HG03135 (cell line): ENCODE results near the gene ARHGAP25.
"Not testable (repeated sequence)": the region's sequence is repeated elsewhere in the genome, so short reads cannot be mapped to it uniquely, and the experiment has no call there.

Experiments
- ATAC-seq: cut with Tn5 transposase; IDR thresholded peaks from one replicate; pipeline ENCODE4 v1.9.1; 2021; ENCODE audit warnings: mild to moderate bottlenecking, moderate library complexity; ENCODE audit not compliant: unreplicated experiment

The ARHGAP25 gene

DNA sequence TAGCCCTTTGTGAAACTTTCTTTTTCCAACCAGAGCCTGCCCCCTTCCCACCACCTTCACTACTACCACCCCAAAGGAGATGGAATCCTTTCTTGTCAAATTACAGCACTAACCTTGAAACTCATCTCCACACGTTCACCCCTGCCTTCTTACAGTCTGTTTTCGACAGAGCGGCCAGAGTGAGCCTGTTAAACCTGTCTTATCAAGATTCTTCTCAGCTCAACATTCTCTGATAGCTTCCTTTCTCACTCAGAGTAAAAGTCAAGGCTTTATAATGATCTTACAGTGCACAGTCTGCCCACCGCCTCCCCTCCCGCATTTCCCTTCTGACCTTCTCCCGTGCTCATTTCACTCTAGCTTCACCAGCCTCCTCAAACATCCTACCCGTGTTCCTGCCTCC is 56.0 kb downstream of the ARHGAP25 start:
- ATAC-seq: no peak

DNA sequence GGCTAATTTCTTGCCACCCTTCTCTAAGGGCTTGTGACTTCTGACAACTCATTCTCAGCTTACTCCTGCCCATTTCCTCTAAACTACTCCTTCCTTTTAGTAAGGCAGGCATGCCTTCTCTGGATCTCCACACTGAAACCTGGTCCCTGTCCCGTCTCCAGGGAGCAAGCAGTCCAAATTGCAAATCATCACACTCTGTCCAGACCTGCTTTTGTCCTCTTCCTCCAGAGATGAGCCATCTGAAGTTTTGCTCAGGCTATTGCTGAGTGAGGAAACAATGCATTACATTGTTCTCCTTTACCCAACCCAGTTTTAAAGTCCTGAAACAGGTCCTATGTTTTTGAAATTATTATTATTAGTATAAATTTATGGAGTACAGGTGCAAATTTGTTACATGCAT is 57.3 kb downstream of the ARHGAP25 start:
- ATAC-seq: no peak

- no peak for ATAC-seq
Observed at GRCh38 chr2:68792751-68793150, 58.1 kb downstream of the ARHGAP25 start.

DNA sequence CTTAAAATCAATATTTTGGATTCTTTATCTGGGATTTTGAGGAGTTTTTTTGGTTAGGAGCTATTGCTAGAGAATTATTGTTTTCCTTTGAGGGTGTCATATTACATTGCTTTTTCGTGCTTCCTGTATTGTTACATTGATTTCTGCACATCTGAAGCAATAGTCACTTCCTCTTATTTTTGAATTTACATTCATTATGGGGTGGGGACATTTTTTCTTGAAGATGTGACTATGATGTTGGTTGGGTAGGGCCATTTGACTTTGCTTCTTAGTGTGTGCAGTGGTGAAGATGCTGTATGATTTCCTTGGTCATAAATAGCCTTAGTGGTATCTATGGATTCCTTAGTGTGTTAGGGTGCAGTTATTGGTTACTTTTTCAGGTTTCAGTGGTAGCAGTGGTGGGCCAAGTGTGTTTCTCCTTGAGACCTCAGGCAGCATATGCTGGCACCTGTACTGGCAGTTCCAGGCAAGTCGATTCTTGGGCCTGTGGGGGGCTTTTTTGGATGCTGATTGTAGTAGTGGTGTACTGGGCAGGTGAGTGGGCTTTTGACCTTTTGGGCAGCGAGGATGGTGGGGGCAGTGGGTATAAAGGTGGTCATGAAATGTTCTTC is 61.8 kb downstream of the ARHGAP25 start:
- ATAC-seq: no peak

- no peak for ATAC-seq
Observed at GRCh38 chr2:68798569-68798968, 64.0 kb downstream of the ARHGAP25 start.

GRCh38 chr2:68799140-68800026 is 64.8 kb downstream of the ARHGAP25 start:
- no peak for ATAC-seq

DNA sequence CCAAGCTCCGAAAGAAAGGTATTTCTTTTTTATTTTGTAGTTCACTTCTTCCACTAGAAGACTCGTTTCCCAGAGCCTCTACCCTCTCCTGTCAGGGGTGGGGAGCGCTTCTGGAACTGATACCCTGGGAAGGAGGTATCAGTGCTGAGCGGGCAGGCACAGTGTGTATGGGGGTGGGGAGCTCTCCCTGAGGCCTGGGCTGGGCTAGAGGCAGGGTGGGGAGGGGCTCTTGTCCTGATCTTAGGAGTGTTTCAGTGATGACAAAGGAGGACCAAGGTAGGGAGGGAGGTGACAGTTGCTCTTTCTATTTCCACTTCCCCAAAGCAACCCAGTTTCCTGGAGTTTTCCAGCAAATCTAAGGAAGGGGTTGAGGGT is 65.4 kb downstream of the ARHGAP25 start:
- no peak for ATAC-seq

DNA sequence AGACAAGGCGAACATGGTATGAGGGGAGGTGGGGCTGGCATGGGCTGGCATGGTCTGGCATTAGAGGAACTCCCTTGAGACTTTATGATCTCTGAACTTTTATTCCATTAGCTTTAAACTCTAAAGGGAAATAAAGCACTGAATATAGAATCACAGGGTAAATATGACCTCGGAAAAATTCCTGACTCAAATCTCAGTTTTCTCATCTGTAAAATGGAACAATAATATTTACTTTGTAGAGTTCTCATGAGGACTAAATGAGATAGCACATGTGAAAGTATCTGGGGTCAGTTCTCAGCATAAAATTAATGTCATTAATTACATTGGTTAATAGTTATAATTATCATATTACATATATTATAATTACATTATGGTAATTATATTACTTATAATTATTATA is 65.9 kb downstream of the ARHGAP25 start:
- ATAC-seq: no peak

DNA sequence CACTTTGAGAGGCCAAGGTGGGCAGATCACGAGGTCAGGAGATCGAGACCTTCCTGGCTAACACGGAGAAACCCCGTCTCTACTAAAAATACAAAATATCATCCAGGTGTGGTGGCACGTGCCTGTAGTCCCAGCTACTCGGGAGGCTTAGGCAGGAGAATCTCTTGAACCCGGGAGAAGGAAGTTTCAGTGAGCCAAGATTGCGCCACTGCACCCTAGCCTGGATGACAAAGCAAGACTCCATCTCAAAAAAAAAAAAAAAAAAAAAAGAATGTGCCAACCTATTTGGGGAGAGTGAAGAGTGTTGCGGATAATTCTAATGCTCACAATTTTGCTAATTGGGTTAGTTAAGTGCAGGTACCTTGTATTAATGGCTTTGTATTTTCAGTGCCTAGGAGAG is 67.5 kb downstream of the ARHGAP25 start:
- ATAC-seq: not testable (repeated sequence)

DNA sequence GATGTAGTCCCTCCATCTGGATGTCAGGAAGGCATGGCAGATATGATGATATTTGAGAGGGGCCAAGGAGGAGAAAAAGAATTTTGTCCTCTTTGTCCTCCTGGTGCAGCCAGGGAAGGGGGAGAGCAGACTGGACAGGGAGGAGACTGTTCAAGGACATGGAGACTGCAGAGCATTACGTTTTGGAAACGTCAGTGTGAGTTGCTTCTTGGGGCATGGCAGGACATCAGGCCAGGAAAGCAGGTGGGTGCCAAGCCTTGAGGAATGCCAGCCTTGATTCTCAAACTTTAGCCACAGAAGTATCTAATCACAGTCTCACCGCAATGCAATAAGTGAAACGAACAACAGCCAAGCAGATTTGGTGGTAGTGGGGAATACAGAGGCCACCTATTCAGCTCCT is 70.4 kb downstream of the ARHGAP25 start:
- no peak for ATAC-seq

DNA sequence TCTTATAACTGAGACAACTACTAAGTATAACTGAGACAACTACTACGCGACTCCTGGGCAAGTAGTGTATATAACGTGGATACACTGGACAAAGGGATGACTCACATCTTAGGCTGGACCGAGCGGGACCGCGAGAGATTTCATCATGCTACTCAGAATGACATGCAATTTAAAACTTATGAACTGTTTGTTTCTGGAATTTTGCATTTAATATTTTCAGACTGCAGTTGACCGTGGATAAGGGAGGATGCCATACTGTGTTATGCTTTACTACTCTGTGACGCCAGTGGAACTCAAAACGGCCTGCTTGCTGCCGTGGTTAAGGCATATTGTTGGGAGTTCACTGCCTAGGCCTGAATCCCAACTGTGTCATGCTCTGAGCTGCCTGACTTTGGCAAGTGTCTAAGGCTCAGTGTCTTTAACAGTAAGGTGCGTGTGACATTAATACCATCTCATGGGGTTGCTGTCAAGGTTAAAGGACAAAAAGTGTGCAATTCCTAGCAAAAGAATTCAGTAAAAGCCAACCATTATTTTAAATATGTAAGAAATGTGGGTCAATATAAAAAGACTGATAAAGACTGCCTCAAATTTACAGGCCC is 72.0 kb downstream of the ARHGAP25 start:
- no peak for ATAC-seq

GRCh38 chr2:68807821-68808266 is 73.2 kb downstream of the ARHGAP25 start:
- no peak for ATAC-seq

- ATAC-seq: no peak
Observed at GRCh38 chr2:68809324-68810240, 75.0 kb downstream of the ARHGAP25 start.

DNA sequence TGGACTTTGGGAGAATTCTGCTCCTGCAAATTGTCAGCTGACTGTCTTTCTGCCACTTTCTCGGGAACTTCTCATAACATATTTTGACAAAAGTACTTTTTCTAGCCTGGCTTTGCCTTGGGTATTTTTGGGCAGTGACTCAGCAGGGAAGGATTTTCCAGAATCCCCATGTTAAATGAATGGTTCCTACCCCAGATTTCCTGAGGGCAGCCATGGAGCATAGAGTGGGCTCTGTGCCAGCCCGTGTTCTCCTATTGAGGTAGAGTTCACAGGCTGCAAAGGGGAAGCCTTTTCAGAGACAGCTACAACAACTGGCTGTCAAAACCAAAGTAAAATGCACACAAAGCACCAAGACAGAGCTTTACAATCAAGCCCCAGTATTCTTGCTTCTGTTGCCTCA is 76.8 kb downstream of the ARHGAP25 start:
- no peak for ATAC-seq

DNA sequence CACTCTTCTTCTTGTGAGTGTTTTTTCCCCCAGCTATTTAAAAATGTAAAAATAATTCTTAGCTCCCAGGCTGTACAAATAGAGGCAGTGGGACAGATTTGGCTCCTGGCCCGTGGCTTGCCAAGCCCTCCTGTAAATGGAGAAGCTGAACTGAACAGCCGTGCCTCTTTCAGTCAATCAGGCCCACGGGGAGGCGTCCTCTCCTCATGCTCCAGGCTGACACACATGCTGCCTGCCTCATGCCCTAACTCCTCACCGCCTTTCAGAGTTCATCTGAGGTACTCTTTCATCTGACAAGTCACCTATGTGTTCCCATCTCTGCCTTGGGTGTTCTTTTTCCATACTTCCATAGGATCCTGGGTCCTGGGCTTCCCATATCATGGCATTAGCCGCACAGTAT is 77.6 kb downstream of the ARHGAP25 start:
- no peak for ATAC-seq

DNA sequence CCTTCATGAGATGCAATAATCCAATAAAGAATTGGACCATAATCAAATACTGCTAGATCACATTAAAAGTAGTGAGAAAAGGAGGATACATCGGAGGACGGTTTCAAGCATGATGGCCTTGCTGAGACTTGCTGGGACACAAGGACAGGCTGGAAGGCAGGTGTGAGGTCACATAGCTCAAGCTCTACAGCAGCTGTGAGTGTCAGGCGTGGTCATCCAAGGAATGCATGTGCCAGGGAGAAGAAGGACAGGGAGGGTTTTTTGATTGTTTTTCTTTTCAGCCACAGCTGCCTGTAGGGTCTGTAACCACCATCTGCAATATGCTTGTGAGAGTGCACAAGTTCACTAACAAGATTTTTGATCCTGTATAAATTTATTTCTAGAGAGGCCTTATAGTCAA is 79.0 kb downstream of the ARHGAP25 start:
- ATAC-seq: no peak

DNA sequence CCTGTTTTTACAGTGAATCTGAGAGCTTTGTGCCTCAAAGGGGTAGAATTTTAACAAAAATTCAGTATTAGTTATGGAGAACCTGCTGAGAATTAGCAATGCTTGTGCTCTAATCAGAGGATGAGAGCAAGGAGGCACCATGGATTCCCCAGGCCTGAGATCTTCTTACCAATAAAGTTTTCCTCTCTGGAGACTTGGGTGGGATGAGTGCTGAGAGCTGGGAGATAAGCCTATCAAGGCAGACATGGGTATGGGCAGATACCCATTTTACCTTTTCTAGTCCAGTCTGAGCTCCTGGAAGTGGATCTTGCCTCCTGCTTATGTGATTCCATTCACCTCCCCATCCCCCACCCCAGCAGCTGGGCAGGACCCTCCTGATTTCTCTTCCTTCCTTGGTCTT is 82.7 kb downstream of the ARHGAP25 start:
- ATAC-seq: no peak

DNA sequence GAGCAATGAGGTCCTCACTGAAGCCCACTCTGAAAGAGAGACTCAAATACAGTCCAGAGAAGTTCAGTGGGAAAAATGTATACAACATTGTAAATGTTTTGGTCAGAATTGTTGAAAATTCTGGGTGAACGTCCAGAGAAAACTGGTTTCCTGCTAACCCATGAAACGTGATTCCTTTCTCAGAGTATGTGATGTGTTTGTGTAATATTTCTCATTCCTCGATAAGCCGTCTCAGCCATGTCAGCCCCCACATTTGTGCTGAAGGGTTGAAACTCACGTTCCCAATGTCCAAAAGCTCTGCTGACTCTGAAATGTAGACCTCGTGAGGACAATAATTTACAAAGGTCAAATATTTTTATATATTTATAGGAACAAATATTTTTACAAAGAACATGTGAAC is 84.9 kb downstream of the ARHGAP25 start:
- ATAC-seq: no peak

- ATAC-seq: no peak
Observed at GRCh38 chr2:68822207-68822872, 87.7 kb downstream of the ARHGAP25 start.

GRCh38 chr2:68824831-68825230 is 90.2 kb downstream of the ARHGAP25 start:
- ATAC-seq: no peak
